ENCODE measurements around the gene MYO5C.

MYO5C gene

GRCh38 chr15:52220251-52220650, 75.4 kb downstream of the MYO5C start:
- H3K4me3 ChIP-seq (ENCODE audit: low read depth, low read length) = no peak overlapping the region
- DNase-seq (ENCODE audit: low read depth) = no peak
- TF ChIP-seq, protein P1, sequence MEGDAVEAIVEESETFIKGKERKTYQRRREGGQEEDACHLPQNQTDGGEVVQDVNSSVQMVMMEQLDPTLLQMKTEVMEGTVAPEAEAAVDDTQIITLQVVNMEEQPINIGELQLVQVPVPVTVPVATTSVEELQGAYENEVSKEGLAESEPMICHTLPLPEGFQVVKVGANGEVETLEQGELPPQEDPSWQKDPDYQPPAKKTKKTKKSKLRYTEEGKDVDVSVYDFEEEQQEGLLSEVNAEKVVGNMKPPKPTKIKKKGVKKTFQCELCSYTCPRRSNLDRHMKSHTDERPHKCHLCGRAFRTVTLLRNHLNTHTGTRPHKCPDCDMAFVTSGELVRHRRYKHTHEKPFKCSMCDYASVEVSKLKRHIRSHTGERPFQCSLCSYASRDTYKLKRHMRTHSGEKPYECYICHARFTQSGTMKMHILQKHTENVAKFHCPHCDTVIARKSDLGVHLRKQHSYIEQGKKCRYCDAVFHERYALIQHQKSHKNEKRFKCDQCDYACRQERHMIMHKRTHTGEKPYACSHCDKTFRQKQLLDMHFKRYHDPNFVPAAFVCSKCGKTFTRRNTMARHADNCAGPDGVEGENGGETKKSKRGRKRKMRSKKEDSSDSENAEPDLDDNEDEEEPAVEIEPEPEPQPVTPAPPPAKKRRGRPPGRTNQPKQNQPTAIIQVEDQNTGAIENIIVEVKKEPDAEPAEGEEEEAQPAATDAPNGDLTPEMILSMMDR (IDR thresholded peaks at IDR 0.05; ENCODE audit: low read depth, low read length, missing control alignments) = no peak

GRCh38 chr15:52218816-52219215, 76.8 kb downstream of the MYO5C start:
- no peak overlapping the region for H3K4me3 ChIP-seq (ENCODE audit: low read depth, low read length)
- TF ChIP-seq, protein P1 (IDR thresholded peaks at IDR 0.05; ENCODE audit: low read depth, low read length, missing control alignments) = no peak

DNA sequence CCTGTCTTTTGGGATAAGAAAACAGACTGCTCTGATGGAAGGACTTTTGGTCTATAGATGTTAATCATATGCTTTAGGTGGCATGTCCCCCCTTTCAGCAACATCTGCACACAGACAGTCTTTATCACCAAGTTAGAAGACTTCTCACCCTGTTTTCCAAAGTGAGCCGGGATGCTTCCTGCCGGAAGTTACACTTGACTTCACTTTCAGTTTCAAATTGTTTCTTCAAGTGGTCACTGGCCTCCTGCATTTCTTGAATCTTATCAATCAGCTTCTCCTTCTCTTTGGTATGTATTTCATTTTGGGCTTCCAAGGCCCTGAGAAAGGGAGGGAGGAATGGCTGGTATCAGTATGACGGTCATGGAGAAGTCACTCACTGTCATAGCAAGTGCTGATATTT, 77.2 kb downstream of the MYO5C start:
- DNase-seq (ENCODE audit: low read depth) = no peak
- TF ChIP-seq, protein P1 (IDR thresholded peaks at IDR 0.05; ENCODE audit: low read depth, low read length, missing control alignments) = no peak
- no peak overlapping the region for H3K4me3 ChIP-seq (ENCODE audit: low read depth, low read length)

More at GRCh38 chr15:52218816-52219215, 76.8 kb downstream of the MYO5C start:
- no peak for DNase-seq (ENCODE audit: low read depth)

GRCh38 chr15:52217186-52217585, 78.4 kb downstream of the MYO5C start:
- no peak for DNase-seq (ENCODE audit: low read depth)
- TF ChIP-seq, protein P1 (IDR thresholded peaks at IDR 0.05; ENCODE audit: low read depth, low read length, missing control alignments) = peak; percentile 68
- H3K4me3 ChIP-seq (ENCODE audit: low read depth, low read length) = no peak overlapping the region

DNA sequence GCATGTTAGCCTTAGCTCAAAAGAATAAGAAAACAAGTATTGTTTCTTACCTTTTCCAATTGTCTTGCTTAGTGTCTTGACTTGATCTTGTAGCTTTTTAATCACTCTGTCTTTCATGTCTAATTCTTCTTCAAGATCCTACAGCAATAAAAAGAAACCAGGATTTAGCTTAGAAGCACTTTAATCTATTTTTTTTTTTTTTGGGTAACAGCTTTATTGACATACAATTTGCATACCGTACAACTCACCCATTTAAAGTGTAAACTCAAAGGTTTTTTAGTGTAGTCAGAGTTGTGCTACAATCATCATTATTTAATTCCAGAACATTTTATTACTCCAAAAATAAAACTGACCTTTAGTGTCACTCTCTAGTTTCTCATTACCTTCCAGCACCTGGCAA, 81.1 kb downstream of the MYO5C start:
- DNase-seq (ENCODE audit: low read depth) = no peak
- TF ChIP-seq, protein P1 (IDR thresholded peaks at IDR 0.05; ENCODE audit: low read depth, low read length, missing control alignments) = no peak
- no peak overlapping the region for H3K4me3 ChIP-seq (ENCODE audit: low read depth, low read length)

DNA sequence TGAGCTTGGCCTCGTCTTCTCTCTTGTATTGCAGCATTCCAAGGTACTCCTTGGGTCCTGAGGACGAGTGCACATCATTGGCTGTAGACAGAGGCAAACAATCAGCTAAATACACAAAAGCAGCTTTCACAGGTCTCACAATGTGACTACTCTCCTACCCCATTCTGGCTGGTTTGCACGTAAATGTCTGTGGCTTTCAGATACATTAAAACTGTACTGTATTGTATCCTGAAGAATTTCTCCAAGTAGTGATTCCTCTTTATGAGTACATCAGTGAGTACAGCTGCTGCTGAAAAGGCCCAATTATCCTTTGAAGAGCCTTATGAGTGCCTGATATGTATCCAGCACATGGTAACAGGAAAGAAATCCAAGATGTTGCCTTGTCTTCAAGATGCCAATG, 82.4 kb downstream of the MYO5C start:
- TF ChIP-seq, protein P1 (IDR thresholded peaks at IDR 0.05; ENCODE audit: low read depth, low read length, missing control alignments) = no peak
- H3K4me3 ChIP-seq (ENCODE audit: low read depth, low read length) = no peak overlapping the region
- no peak for DNase-seq (ENCODE audit: low read depth)

GRCh38 chr15:52208306-52208946, 87.2 kb downstream of the MYO5C start:
- TF ChIP-seq, protein P1 (IDR thresholded peaks at IDR 0.05; ENCODE audit: low read depth, low read length, missing control alignments) = peak; percentile 93
- H3K4me3 ChIP-seq (ENCODE audit: low read depth, low read length) = no peak overlapping the region
- DNase-seq (ENCODE audit: low read depth) = no peak
